ENCODE data around the gene PARS2.

GRCh38 chr1:54795841-54796468, 31.6 kb upstream of the PARS2 start:
- TF ChIP-seq CEBPB (IDR thresholded peaks at IDR 0.05) (no peak), EP300 (IDR thresholded peaks at IDR 0.05; ENCODE audit: borderline replicate concordance) (no peak), RAD21 (IDR thresholded peaks at IDR 0.05; ENCODE audit: low read depth) (no peak), MAX (IDR thresholded peaks at IDR 0.05) (no peak; the same call in 1 of the 2 replicates), CREB1 (IDR thresholded peaks at IDR 0.05; ENCODE audit: low read depth) (no peak), REST (IDR thresholded peaks at IDR 0.05; ENCODE audit: low read depth) (no peak), YY1 (IDR thresholded peaks at IDR 0.05; ENCODE audit: low read depth) (no peak)
